Amniotic stem cell (primary cell): Measurements from ENCODE around the gene CD80.
"Not testable (repeated sequence)": the region's sequence is repeated elsewhere in the genome, so short reads cannot be mapped to it uniquely, and the experiment has no call there.

Experiments
- DNase-seq: peaks from one replicate; lab custom pipeline; 2025; lab: John Stamatoyannopoulos, UW

CD80 gene

GRCh38 chr3:119582178-119582577, 22.8 kb upstream of the CD80 start:
- no peak for DNase-seq

GRCh38 chr3:119580067-119580760, 20.8 kb upstream of the CD80 start:
- no peak for DNase-seq

GRCh38 chr3:119579366-119580066, 20.1 kb upstream of the CD80 start, which contains the start of gene ADPRH:
Gene ADPRH, plus strand, starts transcription at chr3:119579492. Its CDS starts 2,678 bp downstream, at chr3:119582170.
- DNase-seq: no peak

GRCh38 chr3:119575507-119575906, 16.1 kb upstream of the CD80 start:
- DNase-seq: no peak

- DNase-seq: no peak
Observed at GRCh38 chr3:119571688-119572087, 12.3 kb upstream of the CD80 start.

- no peak for DNase-seq
Observed at GRCh38 chr3:119571230-119571629, 11.8 kb upstream of the CD80 start.

- no peak for DNase-seq
Observed at GRCh38 chr3:119570229-119570628, 10.8 kb upstream of the CD80 start.

GRCh38 chr3:119569156-119569555, 9.7 kb upstream of the CD80 start:
- DNase-seq: no peak

- DNase-seq: not testable (repeated sequence)
Observed at GRCh38 chr3:119563334-119563733, 3.9 kb upstream of the CD80 start.

- DNase-seq: no peak
Observed at GRCh38 chr3:119562307-119562961, 3.0 kb upstream of the CD80 start.

- DNase-seq: no peak
Observed at GRCh38 chr3:119560160-119560559, 746 bp upstream of the CD80 start.

- DNase-seq: no peak
Observed at GRCh38 chr3:119558626-119559317, 642 bp downstream of the CD80 start.

GRCh38 chr3:119557877-119558269, 1.5 kb downstream of the CD80 start:
- DNase-seq: no peak

- no peak for DNase-seq
Observed at GRCh38 chr3:119557192-119557876, 2.1 kb downstream of the CD80 start.

GRCh38 chr3:119555929-119556328, 3.5 kb downstream of the CD80 start:
- no peak for DNase-seq

- DNase-seq: no peak
Observed at GRCh38 chr3:119555309-119555735, 4.1 kb downstream of the CD80 start.

- DNase-seq: no peak
Observed at GRCh38 chr3:119553823-119554415, 5.5 kb downstream of the CD80 start.

GRCh38 chr3:119552928-119553327, 6.5 kb downstream of the CD80 start:
- DNase-seq: not testable (repeated sequence)

- DNase-seq: no peak
Observed at GRCh38 chr3:119551598-119551997, 7.8 kb downstream of the CD80 start.

- no peak for DNase-seq
Observed at GRCh38 chr3:119550192-119550910, 9.1 kb downstream of the CD80 start.

- DNase-seq: no peak
Observed at GRCh38 chr3:119548341-119548740, 11.1 kb downstream of the CD80 start.
